Measurements from ENCODE around the gene HK2.
"Not testable (repeated sequence)": the region's sequence is repeated elsewhere in the genome, so short reads cannot be mapped to it uniquely, and the experiment has no call there.

Gene HK2

GRCh38 chr2:74877781-74878433, 44.0 kb downstream of the HK2 start:
- DNase-seq (ENCODE audit: low read depth): no peak

- no peak for DNase-seq (ENCODE audit: low read depth)
Measured at GRCh38 chr2:74878551-74878950, 44.6 kb downstream of the HK2 start.

GRCh38 chr2:74880054-74880728, 46.3 kb downstream of the HK2 start:
- DNase-seq (ENCODE audit: low read depth): no peak

- DNase-seq (ENCODE audit: low read depth): no peak
Measured at GRCh38 chr2:74881176-74881575, 47.2 kb downstream of the HK2 start.

- DNase-seq (ENCODE audit: low read depth): no peak
Measured at GRCh38 chr2:74881626-74882298, 47.8 kb downstream of the HK2 start.

DNA sequence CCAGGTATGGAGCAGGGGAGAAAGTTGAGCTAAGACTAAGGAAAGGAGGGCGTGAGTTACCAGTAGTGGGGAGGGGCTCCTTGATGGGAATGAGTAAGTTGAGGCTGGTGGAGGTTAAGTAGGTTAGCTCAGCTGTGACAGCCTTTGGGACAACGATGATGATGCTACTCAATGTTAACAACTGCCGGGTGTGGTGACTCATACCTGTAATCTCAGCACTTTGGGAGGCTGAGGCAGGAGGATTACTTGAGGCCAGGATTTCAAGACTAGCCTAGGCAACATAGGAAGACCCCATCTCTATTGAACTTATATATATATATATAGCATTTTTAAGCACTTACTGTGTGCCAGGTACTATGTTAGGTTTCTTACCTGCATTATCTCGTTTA, 48.4 kb downstream of the HK2 start:
- no peak for DNase-seq (ENCODE audit: low read depth)

DNA sequence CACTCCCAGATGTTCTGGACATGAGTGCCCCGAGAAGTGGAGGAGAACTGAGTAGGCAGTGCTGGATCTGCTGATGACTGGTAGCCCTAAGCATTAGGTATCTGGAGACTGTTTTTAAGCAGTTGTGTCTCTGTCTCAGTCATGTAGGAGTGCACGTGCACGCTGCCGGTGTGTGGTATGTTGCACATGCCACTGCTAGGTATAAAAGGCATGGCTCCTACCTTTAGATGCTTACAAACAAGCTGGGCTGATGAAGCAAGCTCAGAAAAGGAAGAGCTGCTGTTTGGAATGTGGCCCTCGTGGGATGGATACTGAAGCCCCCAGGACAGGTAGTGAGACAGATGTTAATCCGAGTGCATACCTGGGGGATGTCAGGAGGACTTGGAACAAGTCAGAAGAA, 49.1 kb downstream of the HK2 start:
- no peak for DNase-seq (ENCODE audit: low read depth)

DNA sequence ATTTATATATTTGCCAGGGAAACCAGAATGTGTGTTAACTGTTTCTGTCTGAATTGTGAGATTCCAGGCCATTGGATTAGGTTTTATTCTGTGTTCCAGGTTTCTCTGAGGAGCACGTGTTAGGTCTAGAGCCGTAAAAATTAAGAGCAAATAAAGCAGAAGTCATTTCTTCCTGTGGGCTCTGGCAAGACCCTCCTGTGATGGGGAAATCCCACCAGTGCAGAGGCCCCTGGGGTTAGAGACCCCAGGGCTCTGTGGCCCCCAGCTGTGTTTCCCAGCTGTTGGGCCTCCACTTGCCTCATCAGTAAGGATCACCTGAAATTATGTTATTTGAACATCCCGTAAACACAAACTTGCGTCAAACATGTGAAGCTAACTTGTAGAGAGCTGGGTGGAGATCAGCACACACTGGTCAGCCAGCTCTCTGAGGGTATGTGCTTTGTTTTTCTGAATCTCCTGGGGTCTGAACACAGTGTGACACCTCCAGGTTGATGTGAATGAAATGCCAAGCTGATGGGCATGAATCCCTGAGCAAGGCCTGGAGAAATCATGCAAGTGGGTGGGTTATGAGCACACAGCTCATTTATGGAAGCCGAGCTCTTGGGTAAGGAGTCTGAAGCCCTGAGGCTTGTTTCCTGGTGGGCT, 50.3 kb downstream of the HK2 start:
- no peak for DNase-seq (ENCODE audit: low read depth)

- no peak for DNase-seq (ENCODE audit: low read depth)
Measured at GRCh38 chr2:74884866-74885265, 50.9 kb downstream of the HK2 start.

GRCh38 chr2:74886251-74886650, 52.3 kb downstream of the HK2 start:
- no peak for DNase-seq (ENCODE audit: low read depth)

- DNase-seq (ENCODE audit: low read depth): no peak
Measured at GRCh38 chr2:74886811-74887210, 52.9 kb downstream of the HK2 start.

GRCh38 chr2:74887445-74887951, 53.6 kb downstream of the HK2 start:
- DNase-seq (ENCODE audit: low read depth): no peak

DNA sequence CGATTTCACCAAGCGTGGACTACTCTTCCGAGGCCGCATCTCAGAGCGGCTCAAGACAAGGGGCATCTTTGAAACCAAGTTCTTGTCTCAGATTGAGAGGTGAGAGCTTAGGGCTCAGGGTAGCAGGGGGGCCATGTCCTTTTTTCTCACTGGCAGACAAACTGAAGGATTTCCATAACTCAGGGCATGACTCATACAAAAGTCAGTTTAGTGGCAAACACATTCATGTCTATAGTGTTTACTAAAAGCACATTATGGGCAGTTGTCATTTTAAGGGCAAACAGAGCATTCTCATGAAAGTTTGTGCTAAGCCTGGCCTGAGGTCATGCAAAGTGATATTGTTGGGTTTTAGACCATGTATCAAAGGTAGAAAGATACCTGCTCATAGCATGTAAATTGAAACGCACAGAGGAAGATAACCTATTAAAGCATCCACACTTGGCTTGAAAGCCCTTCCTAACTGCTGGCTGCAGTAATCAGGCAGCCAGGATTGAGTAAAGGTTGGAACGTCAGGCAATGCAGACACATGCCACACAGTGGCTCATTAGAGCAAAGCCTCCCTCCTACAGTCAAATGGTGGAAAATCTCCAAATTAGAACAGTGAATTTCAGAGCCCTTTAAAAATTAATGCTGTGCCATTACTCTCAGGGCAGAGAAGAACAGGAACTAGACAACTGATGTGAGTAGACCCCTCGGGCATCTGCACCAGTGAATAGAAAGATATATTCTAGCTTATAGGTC, 54.2 kb downstream of the HK2 start:
- no peak for DNase-seq (ENCODE audit: low read depth)

DNA sequence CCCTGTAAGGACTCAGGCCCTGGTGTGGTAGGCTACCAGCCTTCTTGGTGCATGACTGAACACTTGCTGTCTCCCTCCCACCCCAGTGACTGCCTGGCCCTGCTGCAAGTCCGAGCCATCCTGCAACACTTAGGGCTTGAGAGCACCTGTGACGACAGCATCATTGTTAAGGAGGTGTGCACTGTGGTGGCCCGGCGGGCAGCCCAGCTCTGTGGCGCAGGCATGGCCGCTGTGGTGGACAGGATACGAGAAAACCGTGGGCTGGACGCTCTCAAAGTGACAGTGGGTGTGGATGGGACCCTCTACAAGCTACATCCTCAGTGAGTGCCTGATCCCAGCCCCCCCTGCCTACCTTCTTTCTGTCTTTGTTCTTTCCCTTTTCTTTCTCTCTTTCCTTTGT, 55.2 kb downstream of the HK2 start:
- DNase-seq (ENCODE audit: low read depth): no peak

DNA sequence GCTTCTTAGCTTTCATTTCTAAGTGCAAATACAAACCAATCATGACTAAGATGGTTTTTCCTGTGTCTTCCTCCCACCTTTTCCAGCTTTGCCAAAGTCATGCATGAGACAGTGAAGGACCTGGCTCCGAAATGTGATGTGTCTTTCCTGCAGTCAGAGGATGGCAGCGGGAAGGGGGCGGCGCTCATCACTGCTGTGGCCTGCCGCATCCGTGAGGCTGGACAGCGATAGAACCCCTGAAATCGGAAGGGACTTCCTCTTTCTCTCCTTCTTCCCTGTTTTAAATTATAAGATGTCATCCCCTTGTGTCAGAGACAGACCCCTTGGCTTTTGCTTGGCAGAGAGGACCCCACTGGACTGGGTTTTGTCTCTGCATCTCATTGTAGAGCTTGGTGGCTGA, 56.8 kb downstream of the HK2 start:
- no peak for DNase-seq (ENCODE audit: low read depth)

GRCh38 chr2:74891136-74891764, 57.3 kb downstream of the HK2 start:
- no peak for DNase-seq (ENCODE audit: low read depth)

DNA sequence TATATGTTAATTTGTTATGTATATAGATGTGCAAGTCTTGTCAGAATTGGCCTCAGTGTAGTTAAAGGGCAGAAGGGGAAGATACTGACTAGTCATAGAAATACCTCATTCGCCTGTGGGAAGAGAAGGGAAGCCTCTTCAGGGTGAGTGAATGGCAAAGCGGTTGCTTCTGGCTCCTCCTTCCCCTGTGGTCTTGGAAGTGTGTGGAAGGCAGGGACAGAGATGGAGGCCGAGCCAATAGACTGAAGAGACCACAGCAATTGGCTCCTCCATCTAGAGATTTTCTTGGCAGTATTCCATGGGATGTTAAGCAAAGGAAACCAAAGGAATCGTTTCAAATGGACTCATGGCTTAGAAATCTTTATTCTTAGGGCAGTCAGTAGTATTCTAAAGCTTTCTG, 57.9 kb downstream of the HK2 start:
- not testable (repeated sequence) for DNase-seq (ENCODE audit: low read depth)

- DNase-seq (ENCODE audit: low read depth): no peak
Measured at GRCh38 chr2:74892609-74893008, 58.7 kb downstream of the HK2 start.

DNA sequence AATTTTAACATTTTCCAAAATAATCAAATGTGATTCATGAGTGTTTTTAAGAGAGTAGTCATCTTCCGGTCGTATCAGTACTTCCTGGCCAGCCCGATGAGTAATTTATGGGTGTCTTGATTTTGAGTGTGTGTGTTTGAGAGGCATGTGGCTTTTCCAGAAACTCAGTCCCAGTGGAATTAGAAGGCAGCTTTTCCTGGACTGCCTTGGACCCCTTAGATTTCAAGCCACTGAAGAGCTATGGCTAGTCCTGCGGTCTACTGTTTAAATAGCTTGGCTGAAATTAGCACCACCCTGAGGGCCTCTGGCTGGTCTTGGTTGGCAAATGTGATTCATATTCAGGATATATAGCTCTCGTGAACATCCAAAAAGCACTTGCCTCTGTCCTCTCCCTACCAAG, 59.4 kb downstream of the HK2 start:
- DNase-seq (ENCODE audit: low read depth): no peak

GRCh38 chr2:74894272-74894981, 60.5 kb downstream of the HK2 start:
- no peak for DNase-seq (ENCODE audit: low read depth)

DNA sequence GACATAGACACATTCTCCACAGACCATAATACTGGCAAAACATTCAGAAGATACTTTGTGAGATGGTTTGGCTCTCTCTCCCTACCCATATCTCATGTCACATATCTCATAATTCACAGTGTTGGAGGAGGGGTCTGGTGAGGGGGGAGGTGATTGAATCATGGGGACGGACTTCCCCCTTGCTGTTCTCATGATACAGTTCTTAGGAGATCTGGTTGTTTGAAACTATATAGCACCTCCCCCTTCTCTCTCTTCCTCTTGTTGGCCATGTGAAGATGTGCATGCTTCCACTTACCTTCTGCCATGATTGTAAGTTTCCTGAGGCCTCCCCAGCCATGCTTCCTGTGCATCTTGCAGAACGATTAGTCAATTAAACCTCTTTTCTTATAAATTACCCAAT, 61.1 kb downstream of the HK2 start:
- no peak for DNase-seq (ENCODE audit: low read depth)

All from stimulated activated CD8-positive, alpha-beta memory T cell treated with anti-CD3 and anti-CD28 coated beads, Interleukin-15, amount 100 ng/mL, for 1 hour (primary cell).